ENCODE measurements around the gene UCMA. TPM values are rescaled to one million over a fixed set of nuclear protein-coding genes. Genes with fewer than 3 reads are reported as not detected.
"Not testable (repeated sequence)": the region's sequence is repeated elsewhere in the genome, so short reads cannot be mapped to it uniquely, and the experiment has no call there.

Gene UCMA
- total RNA-seq, 2 experiments from 2014 or later, result not detected

- POLR2A ChIA-PET, result no interaction called here
- CTCF ChIA-PET, result no interaction called here
Observed at GRCh38 chr10:13236638-13237037, 2.5 kb upstream of the UCMA start.

DNA sequence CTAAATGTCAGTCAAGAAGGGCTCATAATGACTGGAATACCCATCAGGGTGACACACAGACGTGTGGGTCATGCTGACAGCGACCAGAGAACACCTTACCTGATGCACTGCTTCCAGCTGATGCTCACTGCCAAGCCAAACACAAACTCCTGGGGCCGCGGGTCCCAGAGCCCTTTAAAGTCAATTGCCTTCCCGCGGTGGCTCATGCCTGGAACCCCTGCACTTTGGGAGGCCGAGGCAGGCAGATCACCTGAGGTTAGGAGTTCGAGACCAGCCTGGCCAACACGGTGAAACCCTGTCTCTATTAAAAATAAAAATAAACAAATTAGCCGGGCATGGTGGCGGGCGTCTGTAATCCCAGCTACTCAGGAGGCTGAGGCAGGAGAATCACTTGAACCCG is 562 bp upstream of the UCMA start:
- POLR2A ChIA-PET, result interaction anchor here (0.7 kb wide), 1 partner anchor 1636 kb away, joined by 4 read pairs; no protein-coding TSS in a partner anchor
- CTCF ChIA-PET, result not testable (repeated sequence)

GRCh38 chr10:13233358-13233757 is 816 bp downstream of the UCMA start:
- ChIA-PET CTCF (no interaction called here), POLR2A (no interaction called here)

DNA sequence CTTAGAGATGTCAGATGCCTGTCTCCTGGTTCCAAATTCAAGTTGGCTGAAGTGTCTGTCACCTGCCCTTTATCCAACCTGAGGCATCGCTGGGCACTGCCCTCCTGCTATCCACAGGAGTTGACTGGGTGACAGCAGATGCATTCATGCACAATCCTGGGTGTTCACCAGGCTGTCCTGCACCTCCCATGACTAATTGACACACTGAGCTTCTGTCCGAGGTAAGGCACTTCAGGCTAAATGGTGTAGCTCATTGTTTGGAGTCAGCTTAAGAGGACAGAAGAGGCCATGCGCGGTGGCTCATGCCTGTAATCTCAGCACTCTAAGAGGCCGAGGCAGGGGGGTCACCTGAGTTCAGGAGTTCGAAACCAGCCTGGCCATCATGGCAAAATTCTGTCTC is 2.4 kb downstream of the UCMA start:
- CTCF ChIA-PET, result interaction anchor here (1.1 kb wide), 1 partner anchor 10 kb away, joined by 5 read pairs; no protein-coding TSS in a partner anchor
- POLR2A ChIA-PET, result no interaction called here

DNA sequence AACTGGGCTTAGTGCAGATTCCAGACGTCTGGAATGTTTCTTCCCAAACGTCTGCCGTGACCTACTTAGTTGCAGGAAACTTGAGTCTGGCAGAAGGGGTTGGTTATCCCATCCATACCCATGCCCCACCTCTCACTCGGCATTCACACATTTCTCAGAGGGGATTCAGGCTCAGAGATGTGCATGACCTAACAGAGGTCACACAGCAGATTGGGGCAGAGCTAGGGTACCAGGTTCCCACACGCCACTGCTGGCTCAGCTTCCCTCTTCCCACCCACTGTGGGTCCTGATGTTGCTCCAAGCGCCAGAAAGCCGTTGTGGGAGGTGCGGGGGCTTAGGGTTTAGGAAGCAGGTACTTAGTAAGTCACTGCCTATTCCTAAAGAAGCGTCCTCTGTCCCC is 3.0 kb downstream of the UCMA start:
- ChIA-PET CTCF (no interaction called here), POLR2A (no interaction called here)

GRCh38 chr10:13227031-13227430 is 7.1 kb downstream of the UCMA start:
- POLR2A ChIA-PET, result no interaction called here
- CTCF ChIA-PET, result interaction anchor here (0.7 kb wide), 1 partner anchor 60 kb away, joined by 5 read pairs; no protein-coding TSS in a partner anchor

- ChIA-PET CTCF (no interaction called here), POLR2A (no interaction called here)
Observed at GRCh38 chr10:13225601-13226000, 8.6 kb downstream of the UCMA start.

DNA sequence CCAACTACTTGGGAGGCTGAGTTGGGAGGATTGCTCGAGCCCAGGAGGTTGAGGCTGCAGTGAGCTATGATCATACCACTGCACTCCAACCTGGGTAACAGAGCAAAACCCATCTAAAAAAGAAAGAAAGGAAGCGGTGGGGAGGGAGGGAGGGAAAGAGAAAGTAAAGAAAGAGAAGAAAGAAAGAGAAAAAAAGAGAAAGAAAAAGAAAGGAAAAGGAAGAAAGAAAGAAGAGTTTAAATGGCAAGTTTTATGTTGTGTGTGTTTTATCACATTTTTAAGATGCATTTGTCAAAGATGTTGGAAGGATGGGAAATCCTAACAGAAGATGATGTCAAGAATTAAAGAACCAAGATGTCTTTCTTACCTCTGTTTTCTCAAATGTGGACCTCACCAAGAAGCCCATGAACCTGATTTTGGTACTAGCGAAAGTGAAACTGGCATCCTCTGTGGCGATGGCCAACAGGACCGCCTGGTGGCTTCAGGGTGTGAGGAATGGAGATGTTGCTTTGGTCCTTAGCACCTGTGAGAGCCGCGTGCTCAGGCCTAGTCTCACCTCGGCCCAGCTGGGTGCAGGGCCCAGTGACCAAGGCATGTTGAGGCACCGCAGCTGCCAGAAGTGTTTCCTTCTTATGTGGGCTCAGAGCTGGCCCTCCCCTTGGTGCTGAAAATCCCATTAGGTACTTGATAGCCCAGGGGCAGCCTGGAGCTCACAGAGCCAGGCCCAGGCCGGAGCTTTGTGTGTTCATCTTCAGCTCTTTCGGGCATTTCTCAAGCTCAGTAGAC is 9.8 kb downstream of the UCMA start:
- CTCF ChIA-PET, result no interaction called here

GRCh38 chr10:13223241-13223640 is 10.9 kb downstream of the UCMA start:
- CTCF ChIA-PET, result no interaction called here

More for the DNA sequence above, 9.8 kb downstream of the UCMA start:
- POLR2A ChIA-PET, result no interaction called here

GRCh38 chr10:13222566-13222965 is 11.6 kb downstream of the UCMA start:
- POLR2A ChIA-PET, result no interaction called here
- CTCF ChIA-PET, result no interaction called here

More at GRCh38 chr10:13223241-13223640, 10.9 kb downstream of the UCMA start:
- POLR2A ChIA-PET, result no interaction called here

DNA sequence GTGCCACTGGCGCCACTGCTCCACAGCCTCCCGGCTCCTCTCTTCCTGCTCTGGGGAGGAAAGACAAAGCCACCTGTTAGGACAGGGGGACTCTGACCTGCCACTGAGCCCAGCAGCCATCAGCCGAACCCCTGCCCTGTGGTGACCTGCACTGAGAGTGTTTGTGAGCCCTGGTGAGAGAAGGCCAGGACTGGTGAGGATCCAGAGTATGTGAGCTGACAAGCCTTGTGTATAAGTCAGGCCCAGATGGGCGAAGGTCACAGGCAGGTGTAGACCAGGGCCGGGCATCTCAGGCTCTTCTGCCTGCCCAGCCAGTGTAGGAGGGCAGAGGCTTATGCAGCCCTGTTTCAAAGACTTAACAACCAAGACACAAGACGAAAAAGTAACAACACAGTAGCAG is 12.0 kb downstream of the UCMA start:
- ChIA-PET CTCF (interaction anchor here (1.0 kb wide), 1 partner anchor 10 kb away, joined by 5 read pairs; no protein-coding TSS in a partner anchor), POLR2A (no interaction called here)

GRCh38 chr10:13221572-13221971 is 12.6 kb downstream of the UCMA start:
- CTCF ChIA-PET, result interaction anchor here (1.0 kb wide), 1 partner anchor 11 kb away, joined by 5 read pairs; no protein-coding TSS in a partner anchor
- POLR2A ChIA-PET, result no interaction called here

GRCh38 chr10:13219685-13220670 is 14.2 kb downstream of the UCMA start:
- CTCF ChIA-PET, result no interaction called here
- POLR2A ChIA-PET, result no interaction called here

DNA sequence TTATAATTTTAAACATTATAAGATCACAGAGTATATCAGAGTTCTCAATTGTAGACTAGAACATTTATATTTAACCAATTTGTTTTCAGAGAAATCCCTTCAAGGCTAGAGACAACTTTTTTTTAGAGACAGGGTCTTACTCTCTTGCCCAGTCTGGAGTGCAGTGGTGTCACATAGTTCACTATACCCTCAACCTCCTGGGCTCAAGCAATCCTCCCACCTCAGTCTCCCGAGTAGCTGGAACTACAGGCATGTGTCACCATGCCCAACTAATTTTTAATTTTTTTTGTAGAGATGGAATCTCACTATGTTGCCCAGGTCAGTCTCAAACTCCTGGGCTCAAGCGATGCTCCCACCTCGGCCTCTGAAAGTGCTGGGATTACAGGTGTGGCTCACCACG is 15.3 kb downstream of the UCMA start:
- POLR2A ChIA-PET, result no interaction called here
- CTCF ChIA-PET, result no interaction called here

DNA sequence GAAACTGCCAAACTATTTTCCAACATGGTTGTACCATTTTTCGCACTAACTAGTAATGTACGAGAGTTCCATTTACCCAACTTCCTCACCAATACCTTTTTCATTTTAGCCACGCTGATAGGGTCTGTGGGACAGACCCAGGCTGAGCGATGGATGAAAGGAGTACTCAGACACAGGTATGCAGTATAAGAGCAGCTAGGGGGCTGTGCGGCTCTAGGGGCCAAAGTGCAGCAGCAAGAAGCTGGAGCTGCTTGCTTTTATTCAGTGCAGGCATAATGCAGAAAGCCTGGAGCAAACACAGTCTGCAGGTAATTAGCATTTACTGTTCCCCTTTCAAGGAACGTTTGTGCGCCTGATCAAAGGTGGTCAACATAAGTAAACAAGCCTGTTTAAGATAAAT is 21.0 kb downstream of the UCMA start:
- ChIA-PET CTCF (no interaction called here), POLR2A (no interaction called here)

DNA sequence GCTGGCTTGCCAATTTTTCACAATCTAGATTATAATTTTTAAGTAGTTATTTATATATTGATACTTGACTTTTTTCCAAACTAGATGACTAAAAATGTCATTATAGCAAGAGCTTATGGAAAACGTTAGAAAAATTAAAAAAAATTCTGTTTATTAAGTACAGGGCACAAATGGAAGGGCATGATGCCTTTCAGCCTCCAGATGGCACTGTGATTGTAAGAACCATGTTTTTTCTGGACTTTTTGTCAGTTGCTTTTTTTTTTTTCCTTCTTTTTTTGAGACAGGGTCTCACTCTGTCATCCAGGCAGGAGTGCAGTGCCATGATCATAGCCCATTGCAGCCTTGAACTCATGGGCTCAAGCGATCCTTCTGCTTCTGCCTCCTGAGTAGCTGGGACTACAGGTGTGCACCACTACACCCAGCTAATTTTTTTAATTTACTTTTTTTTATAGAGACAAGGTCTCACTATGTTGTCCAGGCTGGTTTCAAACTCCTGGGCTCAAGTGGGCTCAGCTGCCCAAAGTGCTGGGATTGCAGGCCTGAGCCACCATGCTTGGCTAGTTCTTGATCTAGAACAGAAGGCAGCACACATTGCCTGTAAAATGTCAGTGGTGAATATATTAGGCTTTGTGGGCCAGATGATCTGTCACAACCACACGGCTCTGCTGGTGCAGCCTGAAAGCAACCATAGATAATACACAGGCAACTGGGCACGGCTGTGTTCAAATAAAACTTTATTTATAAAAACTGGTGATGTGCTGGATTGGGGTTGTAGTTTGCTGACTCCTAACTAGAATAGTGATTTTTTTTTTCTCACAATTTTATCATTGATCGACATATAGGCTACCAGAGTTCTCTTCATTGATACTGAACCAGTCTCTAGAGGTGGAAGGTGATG is 27.4 kb downstream of the UCMA start:
- POLR2A ChIA-PET, result no interaction called here
- CTCF ChIA-PET, result interaction anchor here (0.6 kb wide), 1 partner anchor 293 kb away, joined by 5 read pairs; no protein-coding TSS in a partner anchor

DNA sequence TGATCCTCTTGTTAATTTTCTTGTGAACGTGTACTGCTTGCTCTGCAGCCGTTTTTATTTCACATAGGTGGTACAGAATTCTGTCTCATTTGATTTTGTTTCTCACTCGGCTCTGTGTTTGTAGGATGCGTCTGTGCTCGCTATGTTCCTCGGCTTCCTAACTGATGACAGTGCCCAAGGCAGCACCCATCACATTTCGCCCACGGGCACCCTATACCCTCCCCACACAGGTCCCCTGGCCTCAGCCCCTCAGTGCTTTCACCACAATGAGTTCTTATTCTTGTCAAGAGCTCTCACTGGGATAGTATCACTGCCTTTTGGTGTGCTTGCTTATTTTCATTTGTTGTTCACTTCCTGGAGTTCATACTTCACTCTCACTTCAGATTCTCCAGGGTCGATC is 28.1 kb downstream of the UCMA start:
- ChIA-PET POLR2A (no interaction called here), CTCF (no interaction called here)

DNA sequence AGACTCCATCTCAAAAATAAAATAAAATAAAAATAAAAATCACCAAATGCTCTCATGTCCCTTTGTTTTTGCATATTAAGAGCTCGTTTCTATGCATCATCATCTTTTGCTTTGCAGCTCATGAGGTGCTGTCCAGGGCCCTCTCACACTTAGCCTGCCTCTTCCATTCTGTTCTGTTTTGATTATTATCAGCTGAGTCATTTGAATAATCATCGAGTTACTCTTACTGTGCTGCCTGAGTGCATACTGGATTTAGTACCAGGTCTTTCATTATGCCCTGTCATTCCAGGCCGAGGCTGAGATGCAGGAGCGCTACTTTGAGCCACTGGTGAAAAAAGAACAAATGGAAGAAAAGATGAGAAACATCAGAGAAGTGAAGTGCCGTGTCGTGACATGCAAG is 33.0 kb downstream of the UCMA start:
- POLR2A ChIA-PET, result no interaction called here
- CTCF ChIA-PET, result no interaction called here

DNA sequence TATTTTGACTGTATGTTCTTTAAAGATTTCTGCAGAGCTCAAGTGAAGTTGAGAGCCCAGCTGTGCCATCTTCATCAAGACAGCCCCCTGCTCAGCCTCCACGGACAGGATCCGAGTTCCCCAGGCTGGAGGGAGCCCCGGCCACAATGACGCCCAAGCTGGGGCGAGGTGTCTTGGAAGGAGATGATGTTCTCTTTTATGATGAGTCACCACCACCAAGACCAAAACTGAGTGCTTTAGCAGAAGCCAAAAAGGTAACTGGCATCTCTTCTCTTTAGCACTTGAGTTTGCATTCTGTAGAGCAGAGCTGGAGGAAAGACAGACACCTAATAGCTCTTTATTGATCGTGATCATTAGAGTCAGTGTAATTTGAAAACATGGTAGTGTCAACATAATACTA is 39.2 kb downstream of the UCMA start:
- ChIA-PET CTCF (no interaction called here), POLR2A (no interaction called here)

- POLR2A ChIA-PET, result no interaction called here
- CTCF ChIA-PET, result no interaction called here
Observed at GRCh38 chr10:13193637-13194036, 40.5 kb downstream of the UCMA start.
